ENCODE measurements around the gene ARRDC4. TPM values are rescaled to one million over a fixed set of nuclear protein-coding genes. Genes with fewer than 3 reads are reported as not detected.
A peak's percentile ranks its signal among the peaks of the same experiment; 100 is the strongest.

ARRDC4 gene, protein sequence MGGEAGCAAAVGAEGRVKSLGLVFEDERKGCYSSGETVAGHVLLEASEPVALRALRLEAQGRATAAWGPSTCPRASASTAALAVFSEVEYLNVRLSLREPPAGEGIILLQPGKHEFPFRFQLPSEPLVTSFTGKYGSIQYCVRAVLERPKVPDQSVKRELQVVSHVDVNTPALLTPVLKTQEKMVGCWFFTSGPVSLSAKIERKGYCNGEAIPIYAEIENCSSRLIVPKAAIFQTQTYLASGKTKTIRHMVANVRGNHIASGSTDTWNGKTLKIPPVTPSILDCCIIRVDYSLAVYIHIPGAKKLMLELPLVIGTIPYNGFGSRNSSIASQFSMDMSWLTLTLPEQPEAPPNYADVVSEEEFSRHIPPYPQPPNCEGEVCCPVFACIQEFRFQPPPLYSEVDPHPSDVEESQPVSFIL
- not detected for polyA plus RNA-seq (2012; ENCODE audit: insufficient read length, low read depth)

DNA sequence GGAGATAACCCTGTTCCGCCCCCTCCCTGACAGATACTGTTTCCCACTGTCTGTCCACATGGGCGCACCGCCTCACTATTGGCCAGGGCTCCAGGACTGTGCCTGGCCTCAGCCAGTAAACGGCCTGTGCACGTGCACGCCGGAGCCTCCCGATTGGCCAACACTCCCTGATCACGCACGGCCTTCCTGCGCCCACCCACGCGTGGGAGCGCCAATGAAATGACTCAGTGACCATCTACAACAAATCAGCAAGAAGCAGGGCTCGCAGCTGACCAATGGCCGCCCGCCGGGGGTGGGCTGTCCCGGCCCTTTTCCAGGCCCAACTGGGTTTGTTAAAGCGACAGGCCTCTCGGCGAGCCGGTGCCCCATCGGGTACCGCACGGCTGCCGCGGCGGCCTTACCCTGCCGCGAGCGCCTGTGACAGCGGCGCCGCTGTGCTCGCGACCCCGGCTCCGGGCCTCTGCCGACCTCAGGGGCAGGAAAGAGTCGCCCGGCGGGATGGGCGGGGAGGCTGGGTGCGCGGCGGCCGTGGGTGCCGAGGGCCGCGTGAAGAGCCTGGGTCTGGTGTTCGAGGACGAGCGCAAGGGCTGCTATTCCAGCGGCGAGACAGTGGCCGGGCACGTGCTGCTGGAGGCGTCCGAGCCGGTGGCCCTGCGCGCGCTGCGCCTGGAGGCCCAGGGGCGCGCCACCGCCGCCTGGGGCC, at the start of gene ARRDC4:
ARRDC4 (plus strand) TSS at position 340 of the 703 bp plus-strand sequence; CDS start at position 499, 159 bp downstream.
- peak; percentile 40 for TF ChIP-seq FOXP2 (optimal IDR thresholded peaks at IDR 0.05; ENCODE audit: borderline replicate concordance, extremely low read depth, extremely low read length, insufficient read depth)
- TF ChIP-seq SIN3A (IDR thresholded peaks at IDR 0.05; ENCODE audit: borderline replicate concordance, insufficient read depth, low read length): peak; percentile 41; the same call in 1 of the 2 replicates
- TF ChIP-seq POLR2AphosphoS5 (IDR thresholded peaks at IDR 0.05; ENCODE audit: low read depth, low read length): no peak

DNA sequence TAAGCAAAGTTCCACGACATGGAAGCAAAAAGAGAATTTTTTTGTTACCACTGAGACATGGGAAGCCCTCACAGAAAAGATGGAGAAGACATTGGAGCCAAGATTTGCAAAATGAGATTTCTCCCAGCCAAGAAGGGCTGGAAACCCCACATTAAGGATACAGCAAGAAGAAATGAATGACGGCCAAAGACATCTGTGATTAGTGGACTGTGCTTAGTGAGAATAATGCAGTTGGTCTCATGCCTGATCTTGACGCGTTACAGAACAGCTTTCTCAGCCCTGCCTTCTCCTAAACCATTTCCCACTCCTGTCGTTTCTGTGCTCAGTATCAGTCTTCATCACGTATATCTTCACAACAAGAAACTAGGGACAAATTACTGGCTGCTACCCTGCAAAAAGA, 45.8 kb upstream of the ARRDC4 start:
- no peak for TF ChIP-seq POLR2AphosphoS5 (IDR thresholded peaks at IDR 0.05; ENCODE audit: low read depth, low read length)
- TF ChIP-seq, protein P1, sequence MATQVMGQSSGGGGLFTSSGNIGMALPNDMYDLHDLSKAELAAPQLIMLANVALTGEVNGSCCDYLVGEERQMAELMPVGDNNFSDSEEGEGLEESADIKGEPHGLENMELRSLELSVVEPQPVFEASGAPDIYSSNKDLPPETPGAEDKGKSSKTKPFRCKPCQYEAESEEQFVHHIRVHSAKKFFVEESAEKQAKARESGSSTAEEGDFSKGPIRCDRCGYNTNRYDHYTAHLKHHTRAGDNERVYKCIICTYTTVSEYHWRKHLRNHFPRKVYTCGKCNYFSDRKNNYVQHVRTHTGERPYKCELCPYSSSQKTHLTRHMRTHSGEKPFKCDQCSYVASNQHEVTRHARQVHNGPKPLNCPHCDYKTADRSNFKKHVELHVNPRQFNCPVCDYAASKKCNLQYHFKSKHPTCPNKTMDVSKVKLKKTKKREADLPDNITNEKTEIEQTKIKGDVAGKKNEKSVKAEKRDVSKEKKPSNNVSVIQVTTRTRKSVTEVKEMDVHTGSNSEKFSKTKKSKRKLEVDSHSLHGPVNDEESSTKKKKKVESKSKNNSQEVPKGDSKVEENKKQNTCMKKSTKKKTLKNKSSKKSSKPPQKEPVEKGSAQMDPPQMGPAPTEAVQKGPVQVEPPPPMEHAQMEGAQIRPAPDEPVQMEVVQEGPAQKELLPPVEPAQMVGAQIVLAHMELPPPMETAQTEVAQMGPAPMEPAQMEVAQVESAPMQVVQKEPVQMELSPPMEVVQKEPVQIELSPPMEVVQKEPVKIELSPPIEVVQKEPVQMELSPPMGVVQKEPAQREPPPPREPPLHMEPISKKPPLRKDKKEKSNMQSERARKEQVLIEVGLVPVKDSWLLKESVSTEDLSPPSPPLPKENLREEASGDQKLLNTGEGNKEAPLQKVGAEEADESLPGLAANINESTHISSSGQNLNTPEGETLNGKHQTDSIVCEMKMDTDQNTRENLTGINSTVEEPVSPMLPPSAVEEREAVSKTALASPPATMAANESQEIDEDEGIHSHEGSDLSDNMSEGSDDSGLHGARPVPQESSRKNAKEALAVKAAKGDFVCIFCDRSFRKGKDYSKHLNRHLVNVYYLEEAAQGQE (IDR thresholded peaks at IDR 0.05; ENCODE audit: insufficient read depth in 1 of 2, low read depth in 2 of 2, low read length in 2 of 2): no peak
- no peak for TF ChIP-seq SIN3A (IDR thresholded peaks at IDR 0.05; ENCODE audit: borderline replicate concordance, insufficient read depth, low read length)
- no peak for TF ChIP-seq TAF1 (IDR thresholded peaks at IDR 0.05; ENCODE audit: borderline replicate concordance, insufficient read depth, low read length)
- TF ChIP-seq FOXP2 (optimal IDR thresholded peaks at IDR 0.05; ENCODE audit: borderline replicate concordance, extremely low read depth, extremely low read length, insufficient read depth): no peak

DNA sequence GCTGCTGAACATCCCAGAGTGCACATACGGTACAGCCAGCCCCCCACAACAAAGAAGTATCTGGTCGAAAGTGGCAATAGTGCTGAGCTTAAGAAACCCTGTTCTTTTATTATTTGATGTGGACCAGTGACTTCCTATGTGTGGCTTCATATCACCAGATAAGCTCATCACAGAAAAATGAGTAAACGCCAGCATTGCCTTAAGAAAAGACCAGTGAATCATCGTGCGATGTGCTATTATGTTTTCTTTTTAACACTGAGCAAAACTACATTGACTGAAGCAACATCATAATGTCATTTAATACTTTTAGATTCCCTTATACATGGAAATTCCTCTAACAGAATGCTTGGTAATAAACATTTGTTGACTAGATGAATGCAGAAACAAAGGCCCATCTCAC, 45.2 kb upstream of the ARRDC4 start:
- TF ChIP-seq, protein P1 (IDR thresholded peaks at IDR 0.05; ENCODE audit: insufficient read depth in 1 of 2, low read depth in 2 of 2, low read length in 2 of 2): no peak
- TF ChIP-seq POLR2AphosphoS5 (IDR thresholded peaks at IDR 0.05; ENCODE audit: low read depth, low read length): no peak
- TF ChIP-seq TAF1 (IDR thresholded peaks at IDR 0.05; ENCODE audit: borderline replicate concordance, insufficient read depth, low read length): no peak
- no peak for TF ChIP-seq FOXP2 (optimal IDR thresholded peaks at IDR 0.05; ENCODE audit: borderline replicate concordance, extremely low read depth, extremely low read length, insufficient read depth)
- TF ChIP-seq SIN3A (IDR thresholded peaks at IDR 0.05; ENCODE audit: borderline replicate concordance, insufficient read depth, low read length): no peak

DNA sequence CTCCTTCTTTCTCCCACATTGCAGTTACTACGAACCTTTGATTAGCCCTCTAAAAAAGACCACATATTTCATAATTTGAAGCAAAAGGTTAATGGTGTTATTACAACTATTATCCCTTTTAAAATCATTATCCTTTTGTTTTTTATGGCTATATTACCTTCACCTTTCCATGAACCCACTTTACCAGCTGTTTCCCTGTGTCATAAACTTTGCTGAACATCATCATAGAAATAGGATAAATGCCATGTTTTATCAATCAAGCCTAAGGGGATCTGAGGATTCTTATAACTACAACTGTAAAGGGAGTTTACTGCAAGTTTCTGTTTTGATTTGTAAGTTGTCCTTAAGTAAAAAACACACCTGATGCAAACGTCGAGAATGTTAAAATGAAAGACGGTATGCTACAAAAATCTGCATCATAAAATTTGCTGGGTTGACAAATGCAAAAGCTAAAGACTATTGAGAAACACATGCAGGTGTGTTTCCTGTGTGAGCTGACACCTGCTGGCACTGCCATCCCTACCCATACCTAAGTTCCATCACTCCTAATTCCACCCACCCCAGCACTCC, 39.1 kb upstream of the ARRDC4 start:
- TF ChIP-seq TAF1 (IDR thresholded peaks at IDR 0.05; ENCODE audit: borderline replicate concordance, insufficient read depth, low read length): no peak
- no peak for TF ChIP-seq FOXP2 (optimal IDR thresholded peaks at IDR 0.05; ENCODE audit: borderline replicate concordance, extremely low read depth, extremely low read length, insufficient read depth)
- TF ChIP-seq, protein P1 (IDR thresholded peaks at IDR 0.05; ENCODE audit: insufficient read depth in 1 of 2, low read depth in 2 of 2, low read length in 2 of 2): no peak
- TF ChIP-seq POLR2AphosphoS5 (IDR thresholded peaks at IDR 0.05; ENCODE audit: low read depth, low read length): no peak
- no peak for TF ChIP-seq SIN3A (IDR thresholded peaks at IDR 0.05; ENCODE audit: borderline replicate concordance, insufficient read depth, low read length)

All from PFSK-1 (cell line).